DLD1 (cell line): ENCODE data around the gene ATP2A2.
"Not testable (repeated sequence)": the region's sequence is repeated elsewhere in the genome, so short reads cannot be mapped to it uniquely, and the experiment has no call there.

Experiments used
- in situ Hi-C: cut with HindIII; loops from 2 replicates; pipeline ENCODE4 v1.10.0; 2017; ENCODE audit warnings: low sequenced_read_pairs

ATP2A2 gene

DNA sequence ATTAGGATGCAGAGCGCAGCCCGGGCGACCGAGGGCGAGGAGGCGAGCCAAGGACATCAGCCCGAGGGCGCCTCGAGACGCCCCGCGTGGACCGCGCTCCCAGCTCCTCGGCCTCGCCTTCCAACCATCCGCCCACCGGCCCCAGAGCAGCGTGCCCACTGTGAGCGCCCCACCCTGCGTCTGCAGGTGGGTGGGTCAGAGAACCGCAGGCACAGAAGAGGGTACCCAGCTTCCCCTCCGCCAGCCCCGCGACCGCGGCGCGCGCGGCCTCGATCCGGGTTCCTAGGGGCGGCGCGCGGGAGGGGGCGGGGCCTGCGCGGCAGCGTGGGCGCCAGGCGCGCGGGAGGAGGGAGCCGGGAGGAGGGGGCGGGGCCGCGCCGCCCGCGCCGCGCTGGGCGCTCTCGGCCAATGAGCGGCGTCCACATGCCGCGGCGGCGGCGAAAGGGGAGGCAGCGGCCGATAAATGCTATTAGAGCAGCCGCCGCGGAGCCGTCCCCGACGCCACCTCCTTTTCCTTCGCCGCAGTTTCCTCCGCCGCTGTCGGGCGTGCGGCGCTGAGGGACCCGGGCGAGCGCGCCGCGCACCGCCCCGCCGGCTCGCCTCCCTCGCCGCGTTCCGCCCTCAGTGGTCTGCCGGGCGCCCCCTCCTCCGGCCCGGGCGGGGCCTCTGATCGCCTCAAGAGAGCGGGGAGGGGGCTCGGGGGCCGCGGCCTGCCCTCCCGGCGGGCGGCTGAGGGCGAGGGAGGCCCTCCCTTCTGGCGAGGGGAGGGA is at the start of gene ATP2A2:
Gene ATP2A2, plus strand, starts transcription at position 469 of the 770 bp plus-strand sequence. CDS start 543 bp downstream, outside the sequence.
- in situ Hi-C loops: no loop called here

DNA sequence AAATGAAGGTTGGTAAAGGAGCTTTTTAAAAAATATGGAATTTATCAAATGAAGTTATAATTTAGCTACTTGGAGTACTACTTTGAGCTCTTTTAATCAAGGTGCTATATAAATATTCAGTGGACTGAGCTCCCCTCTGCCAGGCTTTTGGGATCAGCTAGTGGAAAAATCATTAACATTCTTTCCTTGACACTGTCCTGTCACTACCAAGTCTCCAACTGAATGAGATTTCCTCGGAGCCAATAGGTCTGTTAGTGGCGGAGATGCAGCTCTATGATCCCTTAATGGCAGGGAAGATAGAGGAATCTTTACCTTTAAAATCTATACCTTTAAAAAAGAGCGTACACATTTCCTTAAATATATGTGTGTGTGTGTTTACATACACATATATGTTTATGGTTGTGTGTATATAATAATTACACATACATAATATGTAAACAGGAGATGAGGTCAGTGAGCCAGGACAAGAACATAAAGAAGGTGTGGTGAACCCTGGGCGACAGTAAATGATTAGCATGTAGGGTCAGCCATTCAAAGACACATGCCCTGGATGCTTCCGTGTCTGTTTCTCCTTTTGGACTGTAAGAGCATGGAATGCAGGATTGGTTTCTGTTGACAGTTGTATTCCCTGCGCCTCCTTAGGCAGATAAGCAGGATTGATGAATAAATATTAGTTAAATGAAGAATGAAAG is 47.7 kb upstream of the ATP2A2 start:
- in situ Hi-C loops: no loop called here

- in situ Hi-C loops: no loop called here
These were observed 46.7 kb upstream of the ATP2A2 start for GRCh38 chr12:110234331-110234751.

DNA sequence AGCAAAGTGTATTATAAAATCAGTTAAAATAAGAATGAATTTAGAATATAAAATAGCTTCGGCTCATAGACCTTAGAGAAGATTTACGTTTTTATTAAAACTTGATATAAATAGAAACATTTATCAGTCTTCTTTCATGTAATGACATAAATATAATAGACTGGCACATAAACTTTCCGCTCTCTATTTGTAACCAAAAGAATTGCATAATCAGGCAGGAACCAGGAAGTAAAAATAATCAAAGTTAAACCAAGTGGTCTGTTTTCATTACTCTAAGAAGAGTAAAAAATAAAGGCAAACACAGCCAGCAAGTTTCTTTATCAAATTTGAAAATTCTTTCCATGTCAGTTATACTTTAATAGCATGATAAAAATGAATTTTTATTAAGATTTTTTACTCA is 46.3 kb upstream of the ATP2A2 start:
- in situ Hi-C loops: no loop called here

GRCh38 chr12:110235383-110235782 is 45.7 kb upstream of the ATP2A2 start:
- in situ Hi-C loops: no loop called here

DNA sequence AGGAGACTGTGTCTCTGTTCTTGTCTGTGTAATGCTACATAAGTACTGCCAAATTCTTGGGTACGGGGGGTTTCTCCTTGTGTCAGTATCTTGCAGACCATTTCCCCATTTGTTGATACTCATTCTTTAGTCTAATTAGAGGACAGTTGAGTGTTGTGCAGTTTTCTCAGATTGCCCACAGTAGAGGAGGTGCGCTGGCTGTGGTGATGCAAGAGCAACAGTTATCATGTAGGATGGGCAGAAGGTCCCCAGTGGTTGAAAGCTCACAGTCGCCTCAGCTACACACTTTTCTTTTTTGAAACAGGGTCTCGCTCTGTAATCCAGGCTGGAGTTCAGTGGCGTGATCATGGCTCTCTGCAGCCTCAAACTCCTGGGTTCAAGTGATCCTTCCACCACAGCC is 37.8 kb upstream of the ATP2A2 start:
- in situ Hi-C loops: no loop called here

DNA sequence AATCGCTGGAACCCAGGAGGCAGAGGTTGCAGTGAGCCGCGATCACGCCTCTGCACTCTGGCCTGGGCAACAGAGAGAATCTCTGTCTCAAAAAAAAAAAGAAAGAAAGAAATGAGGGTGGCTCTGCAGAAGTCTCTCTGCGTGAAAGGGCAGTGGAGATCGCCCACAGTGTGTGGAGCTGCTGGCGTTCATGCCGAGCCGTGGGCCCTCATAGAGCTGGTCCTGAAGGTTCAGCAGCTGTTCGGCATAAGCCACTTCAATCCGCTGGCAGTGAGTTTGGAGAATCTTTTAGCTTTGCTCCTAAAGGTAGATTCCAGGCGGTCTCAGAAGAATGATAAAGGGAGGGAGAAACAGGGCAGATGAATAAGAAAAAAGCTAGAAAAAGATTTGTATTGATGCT is 36.7 kb upstream of the ATP2A2 start:
- in situ Hi-C loops: no loop called here

GRCh38 chr12:110244829-110245228 is 36.2 kb upstream of the ATP2A2 start:
- in situ Hi-C loops: no loop called here

GRCh38 chr12:110245369-110245772 is 35.7 kb upstream of the ATP2A2 start:
- in situ Hi-C loops: no loop called here

DNA sequence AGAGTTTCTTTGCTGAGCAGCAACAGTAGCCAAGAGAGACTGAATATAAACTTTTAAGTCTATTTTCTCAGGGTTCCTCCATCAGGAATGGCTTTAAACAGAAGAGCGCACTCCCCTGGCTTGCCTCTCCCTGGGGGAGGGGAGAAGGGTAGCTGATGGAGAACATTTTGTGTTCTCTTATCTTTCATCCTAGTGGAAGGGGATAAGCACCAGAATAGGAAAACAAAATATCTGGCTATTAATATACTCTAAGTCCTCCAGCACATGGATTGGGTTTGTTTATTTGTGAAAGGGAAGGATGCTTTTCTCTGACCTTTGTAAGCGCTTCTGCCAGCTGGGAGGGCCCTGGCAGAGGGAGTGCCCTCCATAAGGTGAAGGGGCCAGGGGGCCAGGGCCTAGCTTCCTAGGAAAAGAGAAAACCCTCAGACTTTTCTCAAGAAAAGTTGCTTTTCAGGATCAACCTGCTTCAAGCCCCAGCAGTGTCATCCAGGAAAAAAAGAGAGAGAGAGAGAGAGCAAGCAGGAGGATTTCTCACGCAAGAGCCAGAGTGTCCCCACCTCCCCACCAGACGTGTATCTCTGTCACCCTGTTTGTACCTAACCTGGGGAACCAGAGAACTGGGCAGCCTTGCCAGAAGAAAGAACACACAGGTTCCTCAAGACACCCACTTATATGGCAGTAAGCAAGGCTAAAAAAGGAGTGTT is 34.3 kb upstream of the ATP2A2 start:
- in situ Hi-C loops: no loop called here

- in situ Hi-C loops: no loop called here
These were observed 33.5 kb upstream of the ATP2A2 start for GRCh38 chr12:110247340-110248095.

DNA sequence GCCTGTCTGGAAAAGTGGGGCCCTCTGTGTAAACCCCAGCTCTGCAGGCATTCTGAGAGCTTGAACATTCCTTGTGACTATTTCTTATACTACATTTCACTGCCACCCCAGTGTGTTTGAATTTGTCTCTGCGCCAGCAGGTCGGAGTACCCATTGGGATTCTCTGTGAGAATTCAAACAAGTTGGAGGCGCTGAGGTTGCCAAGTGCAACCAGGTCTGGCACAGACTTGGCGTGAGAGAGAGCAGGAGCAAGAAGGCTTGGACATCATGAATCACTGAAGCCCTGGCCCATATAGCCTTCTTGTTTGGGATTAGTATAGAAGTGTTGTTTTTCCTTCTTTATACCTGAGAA is 33.0 kb upstream of the ATP2A2 start:
- in situ Hi-C loops: no loop called here

- in situ Hi-C loops: no loop called here
These were observed 31.9 kb upstream of the ATP2A2 start for GRCh38 chr12:110249105-110249504.

- in situ Hi-C loops: no loop called here
These were observed 31.3 kb upstream of the ATP2A2 start for GRCh38 chr12:110249716-110250225.

GRCh38 chr12:110251381-110251780 is 29.7 kb upstream of the ATP2A2 start:
- in situ Hi-C loops: no loop called here

DNA sequence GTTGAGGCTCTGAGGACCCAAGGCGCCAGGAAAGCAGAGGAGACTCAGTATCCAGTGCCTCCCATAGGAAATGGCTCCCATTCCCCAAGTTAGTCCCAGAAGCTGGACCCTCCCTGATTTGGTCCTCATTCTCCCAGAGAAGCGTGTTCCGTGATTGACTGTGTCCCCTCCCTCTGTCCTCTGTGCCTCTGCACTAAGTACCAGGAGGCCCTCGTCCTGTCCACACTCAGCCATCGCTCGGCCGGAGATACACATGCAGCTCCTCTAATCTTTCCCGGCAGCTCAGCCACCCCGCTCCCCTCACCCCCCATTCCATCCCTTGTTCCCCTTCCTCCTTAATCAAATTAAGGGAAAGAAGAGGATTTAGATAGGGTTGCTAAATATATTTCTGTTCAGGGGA is 28.3 kb upstream of the ATP2A2 start:
- in situ Hi-C loops: no loop called here

GRCh38 chr12:110253176-110253575 is 27.9 kb upstream of the ATP2A2 start:
- in situ Hi-C loops: no loop called here

DNA sequence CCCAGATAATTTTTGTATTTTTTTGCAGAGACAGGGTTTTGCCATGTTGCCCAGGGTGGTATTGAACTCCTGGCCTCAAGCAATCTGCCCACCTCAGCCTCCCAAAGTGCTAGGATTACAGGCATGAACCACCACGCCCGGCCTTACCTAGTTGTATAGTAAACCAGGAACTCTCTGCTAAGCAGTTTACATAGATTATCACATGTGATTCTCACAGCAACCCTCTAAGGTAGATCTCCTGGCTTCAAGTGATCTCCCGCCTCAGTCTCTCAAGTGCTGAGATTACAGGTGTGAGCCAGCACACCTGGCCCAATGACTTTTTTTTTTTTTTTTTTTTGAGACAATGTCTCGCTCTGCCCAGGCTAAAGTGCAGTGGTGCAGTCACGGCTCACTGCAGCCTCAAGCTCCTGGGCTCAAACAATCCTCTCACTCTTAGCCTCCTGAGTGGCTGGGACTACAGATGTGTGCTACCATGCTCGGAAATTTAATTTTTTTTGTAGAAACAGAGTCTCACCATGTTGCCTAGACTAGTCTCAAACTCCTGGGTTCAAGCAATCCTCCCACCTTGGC is 26.0 kb upstream of the ATP2A2 start:
- in situ Hi-C loops: no loop called here

- in situ Hi-C loops: not testable (repeated sequence)
These were observed 25.1 kb upstream of the ATP2A2 start for GRCh38 chr12:110255890-110256456.

GRCh38 chr12:110256780-110257431 is 24.1 kb upstream of the ATP2A2 start:
- in situ Hi-C loops: no loop called here
